ENCODE results near the gene DUSP1. TPM values are rescaled to one million over a fixed set of nuclear protein-coding genes. Genes with fewer than 3 reads are reported as not detected.
"Not testable (repeated sequence)": the region's sequence is repeated elsewhere in the genome, so short reads cannot be mapped to it uniquely, and the experiment has no call there.

The DUSP1 gene
- total and polyA plus RNA-seq, 4 donors: 138 to 1,153 (median 344) TPM

GRCh38 chr5:172786736-172787462 lies 15.9 kb upstream of the DUSP1 start:
- H3K36me3 ChIP-seq (ENCODE audit: control insufficient read depth in 4 of 4, insufficient read depth in 4 of 4, low read length in 4 of 4): no peaks in the 10 kb centered on the region
- H3K9me3 ChIP-seq (ENCODE audit: control insufficient read depth in 4 of 4, insufficient read depth in 3 of 4, low read length in 3 of 4): no peaks in the 10 kb centered on the region
- no peaks in the 10 kb centered on the region for H3K27me3 ChIP-seq (ENCODE audit: control insufficient read depth in 3 of 3, insufficient read depth in 3 of 3, low read length in 2 of 3)
- no peak overlapping the region for H3K9ac ChIP-seq (ENCODE audit: insufficient read depth in 1 of 2, low read length in 2 of 2)
- no peak for TF ChIP-seq CTCF (IDR thresholded peaks at IDR 0.05; ENCODE audit: control extremely low read depth, extremely low read depth)
- peak overlapping the region in 1 of 2 donors; percentile 0 for H3K27ac ChIP-seq (ENCODE audit: low read depth in 1 of 2, low read length in 1 of 2)
- no peak for DNase-seq
- 87 to 96% methylated on average over 9 of the region's 9 CpGs for WGBS, 2 donors
- H3K4me1 ChIP-seq (ENCODE audit: control insufficient read depth in 5 of 5, insufficient read depth in 5 of 5, low read length in 5 of 5): peaks cover 4 to 19% (median 13%) of the 10 kb centered on the region in 5 donors
- ATAC-seq (ENCODE audit: insufficient read depth, low FRiP score): no peak
- no peak overlapping the region for H3K4me3 ChIP-seq

GRCh38 chr5:172785429-172786088 lies 14.6 kb upstream of the DUSP1 start:
- Histone ChIP-seq H3K4me3 (no peak overlapping the region), H3K27me3 (ENCODE audit: control insufficient read depth in 3 of 3, insufficient read depth in 3 of 3, low read length in 2 of 3) (no peaks in the 10 kb centered on the region), H3K36me3 (ENCODE audit: control insufficient read depth in 4 of 4, insufficient read depth in 4 of 4, low read length in 4 of 4) (no peaks in the 10 kb centered on the region), H3K9me3 (ENCODE audit: control insufficient read depth in 4 of 4, insufficient read depth in 3 of 4, low read length in 3 of 4) (no peaks in the 10 kb centered on the region), H3K9ac (ENCODE audit: insufficient read depth in 1 of 2, low read length in 2 of 2) (no peak overlapping the region), H3K4me1 (ENCODE audit: control insufficient read depth in 5 of 5, insufficient read depth in 5 of 5, low read length in 5 of 5) (peaks cover 4 to 19% (median 13%) of the 10 kb centered on the region in 5 donors), H3K27ac (ENCODE audit: low read depth in 1 of 2, low read length in 1 of 2) (no peak overlapping the region)
- WGBS, 2 donors: 83 to 88% methylated on average over 7 of the region's 7 CpGs
- DNase-seq (no peak), ATAC-seq (ENCODE audit: insufficient read depth, low FRiP score) (no peak)
- TF ChIP-seq CTCF (IDR thresholded peaks at IDR 0.05; ENCODE audit: control extremely low read depth, extremely low read depth): no peak

GRCh38 chr5:172784162-172784561 lies 13.2 kb upstream of the DUSP1 start:
- 93% methylated on average over 4 of the region's 4 CpGs for WGBS, 2 donors
- not testable (repeated sequence) for H3K4me3 ChIP-seq; DNase-seq; H3K4me1 ChIP-seq (ENCODE audit: control insufficient read depth in 5 of 5, insufficient read depth in 5 of 5, low read length in 5 of 5); H3K36me3 ChIP-seq (ENCODE audit: control insufficient read depth in 4 of 4, insufficient read depth in 4 of 4, low read length in 4 of 4); ATAC-seq (ENCODE audit: insufficient read depth, low FRiP score); H3K9ac ChIP-seq (ENCODE audit: insufficient read depth in 1 of 2, low read length in 2 of 2); H3K27me3 ChIP-seq (ENCODE audit: control insufficient read depth in 3 of 3, insufficient read depth in 3 of 3, low read length in 2 of 3); H3K27ac ChIP-seq (ENCODE audit: low read depth in 1 of 2, low read length in 1 of 2); H3K9me3 ChIP-seq (ENCODE audit: control insufficient read depth in 4 of 4, insufficient read depth in 3 of 4, low read length in 3 of 4)

GRCh38 chr5:172783319-172783718 lies 12.3 kb upstream of the DUSP1 start:
- not testable (repeated sequence) for H3K9me3 ChIP-seq (ENCODE audit: control insufficient read depth in 4 of 4, insufficient read depth in 3 of 4, low read length in 3 of 4); H3K4me3 ChIP-seq; H3K4me1 ChIP-seq (ENCODE audit: control insufficient read depth in 5 of 5, insufficient read depth in 5 of 5, low read length in 5 of 5); ATAC-seq (ENCODE audit: insufficient read depth, low FRiP score); DNase-seq; H3K9ac ChIP-seq (ENCODE audit: insufficient read depth in 1 of 2, low read length in 2 of 2); H3K36me3 ChIP-seq (ENCODE audit: control insufficient read depth in 4 of 4, insufficient read depth in 4 of 4, low read length in 4 of 4); H3K27ac ChIP-seq (ENCODE audit: low read depth in 1 of 2, low read length in 1 of 2); H3K27me3 ChIP-seq (ENCODE audit: control insufficient read depth in 3 of 3, insufficient read depth in 3 of 3, low read length in 2 of 3)
- 97% methylated on average over 5 of the region's 5 CpGs for WGBS, 2 donors
